IMR-90 (cell line): Measurements from ENCODE around the gene S100A2. TPM values are rescaled to one million over a fixed set of nuclear protein-coding genes. Genes with fewer than 3 reads are reported as not detected.

Source experiments
- ATAC-seq: fragments of 200-7000 bp; cut with Tn5 transposase; 2 replicates; pipeline ENCODE4 v1.9.1; 2020; ENCODE audit warnings: low read depth, mild to moderate bottlenecking, moderate library complexity
- BruUV-seq: library from RNA; stranded (reverse); fragments of 400-500 nt; replicated peaks from 2 replicates; lab custom pipeline; 2021; lab: Mats Ljungman, UMichigan
- CTCF ChIA-PET: fragments of 300-600 bp; formaldehyde crosslinking; extraction: SDS; loops from one replicate; lab custom pipeline; 2021; ENCODE audit warnings: antibody characterized with exemption; lab: Yijun Ruan, JAX
- POLR2A ChIA-PET: fragments of 300-600 bp; sonication (Branson Sonifier 250); formaldehyde crosslinking; loops from one replicate; lab custom pipeline; 2022; ENCODE audit warnings: antibody characterized with exemption; ENCODE audit not compliant: unreplicated experiment; lab: Charles Lee
- DNase-seq: peaks from one replicate; pipeline ENCODE4 v3.0.0; 2013
- H2AFZ ChIP-seq: replicated peaks from 2 replicates; pipeline ENCODE3; 2013; ENCODE audit warnings: low read length, mild to moderate bottlenecking; ENCODE audit not compliant: poor library complexity
- H2AK5ac ChIP-seq: 2 replicates; pipeline ENCODE4 v1.6.1; 2013; ENCODE audit warnings: low read depth, low read length, inconsistent platforms
- H2AK9ac ChIP-seq: replicated peaks from 2 replicates; pipeline ENCODE3; 2013; ENCODE audit warnings: mild to moderate bottlenecking, low read depth, low read length, moderate library complexity; ENCODE audit not compliant: poor library complexity
- H2BK120ac ChIP-seq: 2 replicates; pipeline ENCODE4 v1.6.1; 2013; ENCODE audit warnings: low read depth, low read length, inconsistent platforms
- H2BK15ac ChIP-seq: 3 replicates; pipeline ENCODE4 v1.6.1; 2013; ENCODE audit warnings: low read depth, low read length, inconsistent platforms
- H2BK20ac ChIP-seq: 2 replicates; pipeline ENCODE4 v1.6.1; 2013; ENCODE audit warnings: low read depth, mild to moderate bottlenecking, inconsistent platforms, low read length, moderate library complexity
- H2BK5ac ChIP-seq: 2 replicates; pipeline ENCODE4 v1.6.1; 2013; ENCODE audit warnings: mild to moderate bottlenecking, low read depth, low read length, inconsistent platforms; ENCODE audit not compliant: poor library complexity, severe bottlenecking
- H3K14ac ChIP-seq: replicated peaks from 2 replicates; pipeline ENCODE4 v1.6.1; 2013; ENCODE audit warnings: low read depth, low read length, inconsistent platforms
- H3K18ac ChIP-seq: 2 replicates; pipeline ENCODE4 v1.6.1; 2013; ENCODE audit warnings: low read depth, low read length, control low read depth
- H3K23ac ChIP-seq: 2 replicates; pipeline ENCODE4 v1.6.1; 2013; ENCODE audit warnings: low read depth, low read length, inconsistent platforms
- H3K27ac ChIP-seq: 2 replicates; pipeline ENCODE4 v1.5.1; 2013; ENCODE audit warnings: mild to moderate bottlenecking, control low read depth, low read length; ENCODE audit not compliant: insufficient read depth
- H3K27me3 ChIP-seq: 2 replicates; pipeline ENCODE4 v1.6.1; 2013; ENCODE audit warnings: low read length; ENCODE audit not compliant: control insufficient read depth, insufficient read depth
- H3K36me3 ChIP-seq: 2 replicates; pipeline ENCODE4 v1.6.1; 2013; ENCODE audit warnings: low read length, mixed read lengths; ENCODE audit not compliant: control insufficient read depth, insufficient read depth
- H3K4ac ChIP-seq: 2 replicates; pipeline ENCODE4 v1.6.1; 2013; ENCODE audit warnings: low read depth, low read length, inconsistent platforms
- H3K4me1 ChIP-seq: 2 replicates; pipeline ENCODE4 v1.6.1; 2013; ENCODE audit warnings: low read length, mixed read lengths; ENCODE audit not compliant: control insufficient read depth, insufficient read depth
- H3K4me2 ChIP-seq: 2 replicates; pipeline ENCODE4 v1.6.1; 2013; ENCODE audit warnings: low read depth, mild to moderate bottlenecking, control low read depth, low read length, moderate library complexity
- H3K4me3 ChIP-seq: 2 replicates; pipeline ENCODE4 v1.5.1; 2013; ENCODE audit warnings: low read depth, mild to moderate bottlenecking, control low read depth, low read length, moderate library complexity; ENCODE audit not compliant: insufficient read depth
- H3K56ac ChIP-seq: 2 replicates; pipeline ENCODE4 v1.6.1; 2013; ENCODE audit warnings: low read length, inconsistent platforms; ENCODE audit not compliant: insufficient read depth; ENCODE audit errors: extremely low read depth
- H3K79me1 ChIP-seq, 2 experiments: 2 replicates each; pipeline ENCODE4 v1.6.1; 2013; ENCODE audit warnings: low read length in 2 of 2, inconsistent platforms in 1 of 2, low read depth in 1 of 2
- H3K9ac ChIP-seq: 2 replicates; pipeline ENCODE4 v1.6.1; 2013; ENCODE audit warnings: low read depth, low read length, control low read depth
- H3K9me1 ChIP-seq: 2 replicates; pipeline ENCODE4 v1.6.1; 2013; ENCODE audit warnings: low read length, inconsistent platforms; ENCODE audit not compliant: insufficient read depth
- H3K9me3 ChIP-seq: 2 replicates; pipeline ENCODE4 v1.6.1; 2013; ENCODE audit warnings: low read length; ENCODE audit not compliant: control insufficient read depth, insufficient read depth
- H4K20me1 ChIP-seq: 2 replicates; pipeline ENCODE4 v1.6.1; 2013; ENCODE audit warnings: low read length, inconsistent platforms; ENCODE audit not compliant: insufficient read depth
- H4K5ac ChIP-seq: 2 replicates; pipeline ENCODE4 v1.6.1; 2013; ENCODE audit warnings: mild to moderate bottlenecking, low read depth, low read length, control low read depth
- H4K8ac ChIP-seq, 2 experiments: 2 replicates each; pipeline ENCODE4 v1.6.1; 2013; ENCODE audit warnings: low read depth in 2 of 2, low read length in 2 of 2, control low read depth in 1 of 2, inconsistent platforms in 1 of 2
- H4K91ac ChIP-seq: 2 replicates; pipeline ENCODE4 v1.6.1; 2013; ENCODE audit warnings: low read depth, low read length, inconsistent platforms; ENCODE audit not compliant: insufficient read depth
- BHLHE40 ChIP-seq: fragments of 150-350 bp; IDR thresholded peaks from 2 replicates; pipeline ENCODE4 v1.6.1; 2016; ENCODE audit warnings: mild to moderate bottlenecking, low read depth, low read length
- CEBPB ChIP-seq: IDR thresholded peaks from 2 replicates; pipeline ENCODE4 v1.6.1; 2012; ENCODE audit warnings: low read depth, low read length, improper control_type of control experiment
- CHD1 ChIP-seq: IDR thresholded peaks from 2 replicates; pipeline ENCODE4 v1.6.1; 2012; ENCODE audit warnings: low read depth, low read length, improper control_type of control experiment
- CTCF ChIP-seq: conservative IDR thresholded peaks from 2 replicates; pipeline ENCODE4 v1.5.1; 2012; ENCODE audit warnings: mild to moderate bottlenecking, low read depth, low read length, improper control_type of control experiment
- FOS ChIP-seq: fragments of 150-350 bp; IDR thresholded peaks from 2 replicates; pipeline ENCODE4 v1.6.1; 2016; ENCODE audit warnings: low read depth, low read length
- MAFK ChIP-seq: IDR thresholded peaks from 2 replicates; pipeline ENCODE4 v1.6.1; 2012; ENCODE audit warnings: low read depth, low read length, improper control_type of control experiment
- MAZ ChIP-seq: IDR thresholded peaks from 2 replicates; pipeline ENCODE4 v1.6.1; 2012; ENCODE audit warnings: low read depth, mild to moderate bottlenecking, low read length, improper control_type of control experiment, moderate library complexity, borderline replicate concordance
- MXI1 ChIP-seq: IDR thresholded peaks from 2 replicates; pipeline ENCODE4 v1.6.1; 2012; ENCODE audit warnings: low read depth, mild to moderate bottlenecking, low read length, moderate library complexity, borderline replicate concordance
- NFE2L2 ChIP-seq: fragments of 150-350 bp; IDR thresholded peaks from 2 replicates; pipeline ENCODE4 v1.6.1; 2016; ENCODE audit warnings: low read depth, mild to moderate bottlenecking, low read length
- POLR2A ChIP-seq: IDR thresholded peaks from 2 replicates; pipeline ENCODE4 v1.6.1; 2012; ENCODE audit warnings: mild to moderate bottlenecking, low read depth, low read length
- RAD21 ChIP-seq: IDR thresholded peaks from 2 replicates; pipeline ENCODE4 v1.6.1; 2012; ENCODE audit warnings: low read length, improper control_type of control experiment
- RFX5 ChIP-seq: IDR thresholded peaks from 2 replicates; pipeline ENCODE4 v1.8.0; 2012; ENCODE audit warnings: low read depth, mild to moderate bottlenecking, low read length, moderate library complexity
- SMC3 ChIP-seq: fragments of 150-350 bp; IDR thresholded peaks from 2 replicates; pipeline ENCODE4 v1.6.1; 2016; ENCODE audit warnings: low read depth, mild to moderate bottlenecking, antibody characterized with exemption, low read length, moderate library complexity
- WGBS, 2 experiments: methylation state at CpG; one replicate each; pipeline versions ENCODE4 v1.1.5 to v1.1.7; 2013; ENCODE audit warnings: missing lambda C conversion rate in 2 of 2; ENCODE audit not compliant: insufficient read length in 1 of 2; ENCODE audit errors: extremely low coverage in 2 of 2; 5-methylcytosine and 5-hydroxymethylcytosine counted together
- dilution Hi-C: fragments of 300-500 bp; cut with HindIII; formaldehyde crosslinking; loops from one replicate; pipeline ENCODE4 v1.14.3; 2018; ENCODE audit warnings: low sequenced_read_pairs; ENCODE audit not compliant: unreplicated experiment
- in situ Hi-C: fragments of 300-500 bp; cut with MboI; formaldehyde crosslinking; loops from 3 replicates; pipeline ENCODE4 v1.14.3; 2019; ENCODE audit warnings: low sequenced_read_pairs, inconsistent platforms, mixed read lengths
- intact Hi-C: fragments of 100-400 bp; cut with micrococcal nuclease; formaldehyde crosslinking; loops from 2 replicates; pipeline ENCODE4 v1.10.0; 2022
- polyA plus RNA-seq, 3 experiments: library from polyadenylated mRNA; depleted of rRNA; stranded (reverse); fragments of >200 nt; gene quantifications; 2 replicates each; pipeline ENCODE4 v1.2.3, GENCODE V29; 2012; ENCODE audit warnings: low replicate concordance in 1 of 3
- total RNA-seq: library from RNA; depleted of rRNA; stranded (reverse); fragments of >200 nt; gene quantifications from 2 replicates; pipeline ENCODE4 v1.2.3, GENCODE V29; 2012
- TF ChIP-seq, protein P1 (sequence below): fragments of 150-350 bp; IDR thresholded peaks from 2 replicates; pipeline ENCODE4 v1.6.1; 2017; ENCODE audit warnings: mild to moderate bottlenecking, antibody characterized with exemption, low read length, low read depth
- TF ChIP-seq, protein P2 (sequence below): fragments of 150-350 bp; IDR thresholded peaks from 2 replicates; pipeline ENCODE4 v1.6.1; 2016; ENCODE audit warnings: low read depth, mild to moderate bottlenecking, low read length, moderate library complexity, borderline replicate concordance

S100A2 gene
- total and polyA plus RNA-seq, 2 of the 4 experiments (the other 2 are of a cell fraction), result 3.6 to 7.9 TPM

DNA sequence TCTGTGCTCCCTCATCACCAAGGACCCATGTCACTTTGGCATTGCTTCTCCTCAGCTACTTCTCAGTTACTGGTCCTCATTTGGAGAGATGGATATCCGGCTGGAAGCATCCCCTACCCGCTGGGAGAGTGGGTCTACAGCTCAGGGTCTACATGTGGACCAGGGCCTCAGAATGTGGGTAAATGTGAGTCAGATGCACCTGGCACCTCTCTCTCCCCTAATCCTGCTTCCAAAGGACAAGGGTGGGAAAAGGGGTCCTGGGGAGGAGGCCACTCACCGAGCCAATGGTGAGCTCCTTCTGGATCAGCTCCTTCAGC, 30.8 kb downstream of the S100A2 start:
- peaks cover 18% of the 10 kb centered on the region for H4K20me1 ChIP-seq
- peaks cover 28% of the 10 kb centered on the region for H3K9me1 ChIP-seq
- CTCF ChIA-PET, result interaction anchor here (1.1 to 2.4 kb wide), 3 partner anchors 24 to 34 kb away, joined by 5 to 13 read pairs (median 8); no protein-coding TSS in a partner anchor
- TF ChIP-seq, protein P1, sequence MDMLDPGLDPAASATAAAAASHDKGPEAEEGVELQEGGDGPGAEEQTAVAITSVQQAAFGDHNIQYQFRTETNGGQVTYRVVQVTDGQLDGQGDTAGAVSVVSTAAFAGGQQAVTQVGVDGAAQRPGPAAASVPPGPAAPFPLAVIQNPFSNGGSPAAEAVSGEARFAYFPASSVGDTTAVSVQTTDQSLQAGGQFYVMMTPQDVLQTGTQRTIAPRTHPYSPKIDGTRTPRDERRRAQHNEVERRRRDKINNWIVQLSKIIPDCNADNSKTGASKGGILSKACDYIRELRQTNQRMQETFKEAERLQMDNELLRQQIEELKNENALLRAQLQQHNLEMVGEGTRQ, result no peak
- TF ChIP-seq MXI1 (no peak), FOS (no peak), CTCF (no peak), POLR2A (no peak), NFE2L2 (no peak), CHD1 (no peak), BHLHE40 (no peak), CEBPB (no peak), SMC3 (no peak), RAD21 (no peak), MAFK (no peak), RFX5 (no peak), MAZ (no peak)
- TF ChIP-seq, protein P2, sequence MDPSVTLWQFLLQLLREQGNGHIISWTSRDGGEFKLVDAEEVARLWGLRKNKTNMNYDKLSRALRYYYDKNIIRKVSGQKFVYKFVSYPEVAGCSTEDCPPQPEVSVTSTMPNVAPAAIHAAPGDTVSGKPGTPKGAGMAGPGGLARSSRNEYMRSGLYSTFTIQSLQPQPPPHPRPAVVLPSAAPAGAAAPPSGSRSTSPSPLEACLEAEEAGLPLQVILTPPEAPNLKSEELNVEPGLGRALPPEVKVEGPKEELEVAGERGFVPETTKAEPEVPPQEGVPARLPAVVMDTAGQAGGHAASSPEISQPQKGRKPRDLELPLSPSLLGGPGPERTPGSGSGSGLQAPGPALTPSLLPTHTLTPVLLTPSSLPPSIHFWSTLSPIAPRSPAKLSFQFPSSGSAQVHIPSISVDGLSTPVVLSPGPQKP, result no peak
- ATAC-seq (no peak), DNase-seq (no peak)
- peak overlapping the region; percentile 96 for H2BK5ac ChIP-seq
- H2BK20ac ChIP-seq, result peak overlapping the region; percentile 6; the same call in 1 of the 2 replicates
- H3K18ac ChIP-seq, result peak overlapping the region; percentile 91; the same call in 1 of the 2 replicates
- H2BK15ac ChIP-seq, result peak overlapping the region; percentile 22; the same call in 1 of the 3 replicates
- peak overlapping the region; percentile 78 for H2AFZ ChIP-seq
- peak overlapping the region; percentile 96 for H4K91ac ChIP-seq
- peak overlapping the region; percentile 76 to 81 for H4K8ac ChIP-seq
- POLR2A ChIA-PET, result interaction anchor here (1.0 to 3.9 kb wide), 7 partner anchors 9 to 93 kb away, joined by 4 to 34 read pairs (median 6); partner anchors contain the start of genes S100A13, S100A16 and S100A2
- peak overlapping the region; percentile 81 for H2BK120ac ChIP-seq
- H3K9me3 ChIP-seq, result no peaks in the 10 kb centered on the region
- H3K14ac ChIP-seq, result peak overlapping the region; percentile 99
- H3K4me3 ChIP-seq, result peak overlapping the region; percentile 82
- H3K4me1 ChIP-seq, result peaks cover 28% of the 10 kb centered on the region
- H3K36me3 ChIP-seq, result peaks cover 11% of the 10 kb centered on the region
- peak overlapping the region; percentile 56 for H4K5ac ChIP-seq
- H2AK5ac ChIP-seq, result peak overlapping the region; percentile 99
- H3K23ac ChIP-seq, result peak overlapping the region; percentile 99
- H3K9ac ChIP-seq, result peak overlapping the region; percentile 97
- no peaks in the 10 kb centered on the region for H3K27me3 ChIP-seq
- in situ Hi-C loops (loop anchor here (5.0 to 25.0 kb wide), 2 partner anchors 32 to 427 kb away; partner anchors contain the start of genes CREB3L4, CRTC2, S100A2 and SLC39A1), dilution Hi-C loops (no loop called here), intact Hi-C loops (loop anchor here (5.0 kb wide), 2 partner anchors 92 to 137 kb away; partner anchors contain the start of genes ILF2, S100A1 and S100A13)
- H2AK9ac ChIP-seq, result peak overlapping the region; percentile 100
- no CpG with 5 or more reads among the region's 3 CpGs for WGBS, 2 experiments
- no TSS peak for BruUV-seq
- H3K56ac ChIP-seq, result peak overlapping the region; percentile 96
- peak overlapping the region; percentile 91 for H3K27ac ChIP-seq
- peaks cover 5 to 65% of the 10 kb centered on the region in 2 experiments; a peak in 3 of 4 replicates for H3K79me1 ChIP-seq
- H3K4ac ChIP-seq, result peak overlapping the region; percentile 99
- peak overlapping the region; percentile 90 for H3K4me2 ChIP-seq
